Osteoblast (primary cell): Measurements from ENCODE around the gene TECTB. TPM values are rescaled to one million over a fixed set of nuclear protein-coding genes. Genes with fewer than 3 reads are reported as not detected.

Experiments
- DNase-seq: peaks from one replicate; pipeline ENCODE4 v3.0.0; 2011; ENCODE audit warnings: low spot score, mixed read lengths; ENCODE audit not compliant: insufficient read length; ENCODE audit errors: missing footprints
- H2AFZ ChIP-seq: 2 replicates; pipeline ENCODE4 v1.6.0; 2011; ENCODE audit warnings: mild to moderate bottlenecking, low read length
- H3K27ac ChIP-seq: 2 replicates; pipeline ENCODE4 v1.5.1; 2011; ENCODE audit warnings: mild to moderate bottlenecking, low read depth, low read length, moderate library complexity
- H3K27me3 ChIP-seq: 2 replicates; pipeline ENCODE4 v1.6.0; 2012; ENCODE audit warnings: mild to moderate bottlenecking, control low read depth, inconsistent platforms, low read length, moderate library complexity; ENCODE audit not compliant: insufficient read depth
- H3K36me3 ChIP-seq: 2 replicates; pipeline ENCODE4 v1.5.1; 2011; ENCODE audit warnings: mild to moderate bottlenecking, low read length, control low read depth, moderate library complexity; ENCODE audit not compliant: insufficient read depth
- H3K4me1 ChIP-seq: 2 replicates; pipeline ENCODE4 v1.5.1; 2011; ENCODE audit warnings: mild to moderate bottlenecking, low read length, control low read depth, moderate library complexity; ENCODE audit not compliant: insufficient read depth
- H3K4me2 ChIP-seq: 2 replicates; pipeline ENCODE4 v1.6.0; 2011; ENCODE audit warnings: mild to moderate bottlenecking, low read length; ENCODE audit not compliant: insufficient read depth
- H3K4me3 ChIP-seq: fragments of 200-600 bp; sonication (generic); 3 replicates; pipeline ENCODE4 v1.5.1; 2012; ENCODE audit warnings: mild to moderate bottlenecking, low read length, inconsistent platforms; ENCODE audit not compliant: insufficient read depth
- H3K79me2 ChIP-seq: 2 replicates; pipeline ENCODE4 v1.6.0; 2012; ENCODE audit warnings: mild to moderate bottlenecking, low read length, control low read depth, inconsistent platforms; ENCODE audit not compliant: insufficient read depth
- H3K9me3 ChIP-seq: 2 replicates; pipeline ENCODE4 v1.5.1; 2011; ENCODE audit warnings: low read depth, low read length, control low read depth
- H4K20me1 ChIP-seq: 2 replicates; pipeline ENCODE4 v1.6.0; 2012; ENCODE audit warnings: mild to moderate bottlenecking, low read length, control low read depth; ENCODE audit not compliant: insufficient read depth
- total RNA-seq: library from RNA; depleted of rRNA; stranded (reverse); fragments of >200 nt; gene quantifications from 2 replicates; pipeline ENCODE4 v1.2.3, GENCODE V29; 2012
- TF ChIP-seq, protein P1 (sequence below): IDR thresholded peaks from 2 replicates; pipeline ENCODE4 v1.5.1; 2011; ENCODE audit warnings: mild to moderate bottlenecking, low read depth, low read length, moderate library complexity; ENCODE audit errors: extremely low read depth

The TECTB gene
- total RNA-seq, 1 donor, result not detected

DNA sequence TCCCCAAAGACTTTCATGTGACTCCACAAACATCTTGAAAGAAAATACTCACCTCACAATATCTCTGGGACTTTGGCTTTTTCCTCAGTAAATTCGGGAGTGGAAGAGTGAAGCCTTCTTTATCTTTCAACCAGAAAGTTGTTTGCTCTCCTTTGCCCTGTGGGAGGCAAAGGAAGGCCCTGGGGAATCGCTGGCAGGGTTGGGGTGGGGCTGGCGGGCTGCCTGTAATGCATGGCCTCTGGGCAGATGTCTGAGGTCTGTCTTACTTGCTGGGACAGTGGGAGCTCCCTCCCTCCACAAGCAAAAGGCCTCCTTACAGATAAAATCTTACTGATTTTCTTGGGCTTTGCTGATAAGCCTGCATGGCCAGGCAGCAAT is 24.9 kb downstream of the TECTB start:
- no peaks in the 10 kb centered on the region for H3K9me3 ChIP-seq
- H3K4me3 ChIP-seq, result no peak overlapping the region
- H3K4me2 ChIP-seq, result no peak overlapping the region
- no peaks in the 10 kb centered on the region for H3K79me2 ChIP-seq
- peaks cover 13% of the 10 kb centered on the region for H3K4me1 ChIP-seq
- peaks cover 3% of the 10 kb centered on the region for H3K27me3 ChIP-seq
- TF ChIP-seq, protein P1, sequence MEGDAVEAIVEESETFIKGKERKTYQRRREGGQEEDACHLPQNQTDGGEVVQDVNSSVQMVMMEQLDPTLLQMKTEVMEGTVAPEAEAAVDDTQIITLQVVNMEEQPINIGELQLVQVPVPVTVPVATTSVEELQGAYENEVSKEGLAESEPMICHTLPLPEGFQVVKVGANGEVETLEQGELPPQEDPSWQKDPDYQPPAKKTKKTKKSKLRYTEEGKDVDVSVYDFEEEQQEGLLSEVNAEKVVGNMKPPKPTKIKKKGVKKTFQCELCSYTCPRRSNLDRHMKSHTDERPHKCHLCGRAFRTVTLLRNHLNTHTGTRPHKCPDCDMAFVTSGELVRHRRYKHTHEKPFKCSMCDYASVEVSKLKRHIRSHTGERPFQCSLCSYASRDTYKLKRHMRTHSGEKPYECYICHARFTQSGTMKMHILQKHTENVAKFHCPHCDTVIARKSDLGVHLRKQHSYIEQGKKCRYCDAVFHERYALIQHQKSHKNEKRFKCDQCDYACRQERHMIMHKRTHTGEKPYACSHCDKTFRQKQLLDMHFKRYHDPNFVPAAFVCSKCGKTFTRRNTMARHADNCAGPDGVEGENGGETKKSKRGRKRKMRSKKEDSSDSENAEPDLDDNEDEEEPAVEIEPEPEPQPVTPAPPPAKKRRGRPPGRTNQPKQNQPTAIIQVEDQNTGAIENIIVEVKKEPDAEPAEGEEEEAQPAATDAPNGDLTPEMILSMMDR, result no peak
- H4K20me1 ChIP-seq, result no peaks in the 10 kb centered on the region
- H3K36me3 ChIP-seq, result no peaks in the 10 kb centered on the region
- no peak overlapping the region for H3K27ac ChIP-seq
- no peak overlapping the region for H2AFZ ChIP-seq
- DNase-seq, result no peak

- DNase-seq, result no peak
- Histone ChIP-seq H3K79me2 (no peaks in the 10 kb centered on the region), H2AFZ (no peak overlapping the region), H3K36me3 (no peaks in the 10 kb centered on the region), H4K20me1 (no peaks in the 10 kb centered on the region), H3K9me3 (no peaks in the 10 kb centered on the region), H3K4me1 (peaks cover 5% of the 10 kb centered on the region), H3K4me3 (no peak overlapping the region), H3K27me3 (peaks cover 6% of the 10 kb centered on the region), H3K4me2 (no peak overlapping the region), H3K27ac (no peak overlapping the region)
- TF ChIP-seq, protein P1, result no peak
Measured at GRCh38 chr10:112311481-112311880, 28.3 kb downstream of the TECTB start.

DNA sequence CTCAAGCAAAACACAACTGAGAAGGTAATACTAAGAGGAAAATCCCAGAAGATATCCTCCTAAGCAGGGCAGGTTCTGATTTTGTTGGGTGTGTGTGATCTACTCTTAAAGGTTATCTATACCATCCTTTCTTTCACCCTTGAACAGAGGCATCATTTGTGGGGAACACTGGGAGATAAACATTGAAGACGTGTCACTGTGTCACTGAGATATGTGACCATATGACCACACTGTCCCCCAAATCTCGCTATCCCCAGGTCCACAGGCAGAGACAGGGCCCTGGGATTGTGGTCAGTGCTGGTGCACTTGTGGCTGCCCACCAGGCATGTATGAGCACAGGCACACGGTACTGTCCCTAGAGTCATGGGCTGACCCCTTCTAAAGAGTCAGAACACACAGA is 30.0 kb downstream of the TECTB start:
- Histone ChIP-seq H3K4me3 (no peak overlapping the region), H4K20me1 (no peaks in the 10 kb centered on the region), H3K27me3 (peaks cover 6% of the 10 kb centered on the region), H3K9me3 (no peaks in the 10 kb centered on the region), H3K4me1 (no peaks in the 10 kb centered on the region), H3K4me2 (no peak overlapping the region), H3K79me2 (no peaks in the 10 kb centered on the region), H2AFZ (no peak overlapping the region), H3K27ac (no peak overlapping the region), H3K36me3 (no peaks in the 10 kb centered on the region)
- TF ChIP-seq, protein P1, result no peak
- DNase-seq, result no peak

DNA sequence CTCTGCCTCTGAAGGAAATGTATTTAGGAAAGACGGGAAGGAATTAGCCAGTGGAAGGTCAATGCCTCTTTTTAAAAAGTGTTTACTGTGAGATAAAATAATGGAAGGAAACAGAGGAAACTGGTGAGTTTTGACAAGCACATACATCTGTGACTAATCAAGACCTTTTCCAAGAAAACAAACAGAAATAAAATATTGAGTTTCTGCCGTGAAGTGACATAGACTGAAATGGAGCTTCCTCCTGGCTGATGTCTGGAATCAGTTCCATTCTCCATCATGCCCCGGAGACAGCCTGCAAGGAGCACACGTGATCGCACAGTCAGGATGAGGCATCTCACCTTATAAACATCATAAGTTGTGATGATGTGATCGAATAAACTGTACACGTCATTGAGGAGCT is 30.7 kb downstream of the TECTB start:
- Histone ChIP-seq H3K4me3 (no peak overlapping the region), H3K36me3 (no peaks in the 10 kb centered on the region), H3K27me3 (peaks cover 6% of the 10 kb centered on the region), H2AFZ (no peak overlapping the region), H4K20me1 (no peaks in the 10 kb centered on the region), H3K79me2 (no peaks in the 10 kb centered on the region), H3K4me1 (no peaks in the 10 kb centered on the region), H3K27ac (no peak overlapping the region), H3K4me2 (no peak overlapping the region), H3K9me3 (no peaks in the 10 kb centered on the region)
- TF ChIP-seq, protein P1, result no peak
- no peak for DNase-seq
